Tibial artery (tissue), 4 donors: ENCODE measurements around the gene VSTM2L.

Experiments used
- DNase-seq, 2 donors: peaks; one replicate each; pipeline ENCODE4 v3.0.0-alpha.2; 2019
- H3K27ac ChIP-seq, 2 donors: fragments of 200-600 bp; sonication (generic) in 1 of 2; 1 replicate in 1 of 2; 2 replicates in 1 of 2; pipeline ENCODE4 v1.5.1; 2018 to 2019; ENCODE audit warnings: mild to moderate bottlenecking in 1 of 2
- H3K27me3 ChIP-seq, 2 donors: fragments of 200-600 bp; sonication (generic) in 1 of 2; one replicate each; pipeline versions ENCODE4 v1.5.1 to v1.6.0; 2016 to 2019
- H3K36me3 ChIP-seq, 3 donors: fragments of 200-600 bp; sonication (generic) in 2 of 3; one replicate each; pipeline ENCODE4 v1.5.1; 2016 to 2019; ENCODE audit warnings: mild to moderate bottlenecking in 2 of 3
- H3K4me1 ChIP-seq, 4 donors: fragments of 200-600 bp; sonication (generic) in 2 of 4; 1 replicate in 3 of 4; 2 replicates in 1 of 4; pipeline ENCODE4 v1.5.1; 2016 to 2019
- H3K4me3 ChIP-seq, 2 donors: fragments of 200-600 bp; sonication (generic) in 1 of 2; 1 replicate in 1 of 2; 2 replicates in 1 of 2; pipeline ENCODE4 v1.5.1; 2018 to 2019; ENCODE audit warnings: mild to moderate bottlenecking in 2 of 2
- H3K9me3 ChIP-seq, 3 donors: fragments of 200-600 bp; sonication (generic) in 1 of 3; one replicate each; pipeline ENCODE4 v1.5.1; 2016 to 2019
- CTCF ChIP-seq, 2 experiments: fragments of 200-600 bp in 1 of 2; fragments of 450-650 bp in 1 of 2; IDR thresholded peaks; one replicate each; pipeline ENCODE4 v1.5.1; 2017 to 2019; ENCODE audit warnings: antibody characterized with exemption in 2 of 2, mild to moderate bottlenecking in 1 of 2, moderate library complexity in 1 of 2
- intact Hi-C: fragments of 100-400 bp; cut with DNase I; formaldehyde crosslinking; loops from one replicate; pipeline ENCODE4 v1.15.0; 2023; ENCODE audit warnings: low total_unique reads

The VSTM2L gene

GRCh38 chr20:37926612-37927011, 23.7 kb downstream of the VSTM2L start:
- Histone ChIP-seq H3K36me3 (no peaks in the 10 kb centered on the region), H3K9me3 (no peaks in the 10 kb centered on the region), H3K4me3 (no peak overlapping the region), H3K4me1 (no peaks in the 10 kb centered on the region), H3K27me3 (peaks cover 0 to 50% of the 10 kb centered on the region in 2 donors), H3K27ac (no peak overlapping the region)
- TF ChIP-seq CTCF (IDR thresholded peaks at IDR 0.05): no peak
- DNase-seq: no peak
- intact Hi-C loops: no loop called here

GRCh38 chr20:37927410-37928095, 24.6 kb downstream of the VSTM2L start:
- no peak overlapping the region for H3K27ac ChIP-seq
- no peak for DNase-seq
- no peak overlapping the region for H3K4me3 ChIP-seq
- no peak for TF ChIP-seq CTCF (IDR thresholded peaks at IDR 0.05)
- no peaks in the 10 kb centered on the region for H3K4me1 ChIP-seq
- H3K9me3 ChIP-seq: no peaks in the 10 kb centered on the region
- intact Hi-C loops: no loop called here
- H3K36me3 ChIP-seq: no peaks in the 10 kb centered on the region
- peaks cover 0 to 54% of the 10 kb centered on the region in 2 donors for H3K27me3 ChIP-seq

GRCh38 chr20:37928996-37929682, 26.2 kb downstream of the VSTM2L start:
- no peak overlapping the region for H3K4me3 ChIP-seq

GRCh38 chr20:37929683-37930014, 26.7 kb downstream of the VSTM2L start:
- Histone ChIP-seq H3K4me1 (no peaks in the 10 kb centered on the region), H3K27ac (no peak overlapping the region), H3K27me3 (peaks cover 0 to 47% of the 10 kb centered on the region in 2 donors), H3K4me3 (no peak overlapping the region), H3K9me3 (no peaks in the 10 kb centered on the region), H3K36me3 (no peaks in the 10 kb centered on the region)
- TF ChIP-seq CTCF (IDR thresholded peaks at IDR 0.05): no peak
- DNase-seq: no peak
- intact Hi-C loops: no loop called here

More at GRCh38 chr20:37928996-37929682, 26.2 kb downstream of the VSTM2L start:
- no peak overlapping the region for H3K27ac ChIP-seq
- no peak for TF ChIP-seq CTCF (IDR thresholded peaks at IDR 0.05)
- intact Hi-C loops: no loop called here
- no peaks in the 10 kb centered on the region for H3K4me1 ChIP-seq
- DNase-seq: no peak
- no peaks in the 10 kb centered on the region for H3K9me3 ChIP-seq
- no peaks in the 10 kb centered on the region for H3K36me3 ChIP-seq
- H3K27me3 ChIP-seq: peaks cover 0 to 43% of the 10 kb centered on the region in 2 donors

- DNase-seq: no peak
- intact Hi-C loops: no loop called here
- no peak overlapping the region for H3K27ac ChIP-seq
- TF ChIP-seq CTCF (IDR thresholded peaks at IDR 0.05): no peak
- no peaks in the 10 kb centered on the region for H3K4me1 ChIP-seq
- H3K9me3 ChIP-seq: no peaks in the 10 kb centered on the region
- no peaks in the 10 kb centered on the region for H3K36me3 ChIP-seq
- H3K4me3 ChIP-seq: no peak overlapping the region
- peaks cover 0 to 38% of the 10 kb centered on the region in 2 donors for H3K27me3 ChIP-seq
Measured at GRCh38 chr20:37931153-37931922, 28.4 kb downstream of the VSTM2L start.
